HCT116 (cell line): ENCODE results near the gene ZXDC. TPM values are rescaled to one million over a fixed set of nuclear protein-coding genes. Genes with fewer than 3 reads are reported as not detected.

ENCODE experiments used
- ATAC-seq: fragments of 200-7000 bp; cut with Tn5 transposase; 2 replicates; pipeline ENCODE4 v1.9.1; 2020; ENCODE audit warnings: mild to moderate bottlenecking, moderate library complexity
- BruUV-seq: library from RNA; stranded (reverse); fragments of 400-500 nt; replicated peaks from 2 replicates; lab custom pipeline; 2021; lab: Mats Ljungman, UMichigan
- CTCF ChIA-PET: fragments of 300-600 bp; sonication (Branson Sonifier 250); formaldehyde crosslinking; loops from one replicate; lab custom pipeline; 2021; ENCODE audit warnings: antibody characterized with exemption; lab: Charles Lee
- POLR2A ChIA-PET: fragments of 300-600, 350-600 bp; sonication (Branson Sonifier 250); formaldehyde crosslinking; loops from one replicate; lab custom pipeline; 2021; ENCODE audit warnings: antibody characterized with exemption; lab: Charles Lee
- RAD21 ChIA-PET, 2 experiments: fragments of 300-600 bp; sonication (Branson Sonifier 250); formaldehyde crosslinking; loops; one replicate each; lab custom pipeline; 2023; ENCODE audit warnings: low total read pairs in 2 of 2; ENCODE audit not compliant: uncharacterized antibody in 2 of 2, unreplicated experiment in 2 of 2, low non-redundant PET in 1 of 2; lab: Charles Lee
- DNase-seq: peaks from one replicate; pipeline ENCODE4 v3.0.0-alpha.2; 2010; ENCODE audit warnings: low read depth, low spot score
- H2AFZ ChIP-seq: fragments of 200-600 bp; shearing (Covaris generic), sonication (generic); 2 replicates; pipeline ENCODE4 v1.6.1; 2017; ENCODE audit warnings: low read depth, mixed run types, mixed read lengths, antibody characterized with exemption, low read length; ENCODE audit not compliant: poor library complexity, severe bottlenecking
- H3K27ac ChIP-seq: 2 replicates; pipeline ENCODE4 v1.5.1; 2012; ENCODE audit warnings: low read depth, low read length
- H3K27me3 ChIP-seq: fragments of 200-600 bp; sonication (generic); 2 replicates; pipeline ENCODE4 v1.6.1; 2016; ENCODE audit warnings: mixed run types, low read length, mixed read lengths; ENCODE audit not compliant: insufficient read depth
- H3K36me3 ChIP-seq, 2 experiments: fragments of 200-500 bp in 1 of 2; fragments of 200-600 bp in 1 of 2; sonication (Bioruptor generic) in 1 of 2; sonication (generic) in 1 of 2; 2 replicates each; pipeline versions ENCODE4 v1.5.1 to v1.6.1; 2014 to 2016; ENCODE audit warnings: low read length in 2 of 2, inconsistent platforms in 1 of 2, mixed read lengths in 1 of 2, mixed run types in 1 of 2; ENCODE audit not compliant: insufficient read depth in 2 of 2, control insufficient read depth in 1 of 2
- H3K4me1 ChIP-seq, 2 experiments: fragments of 200-600 bp in 1 of 2; sonication (generic) in 1 of 2; 2 replicates each; pipeline versions ENCODE4 v1.5.1 to v1.6.1; 2012 to 2017; ENCODE audit warnings: low read length in 2 of 2, inconsistent platforms in 1 of 2, mild to moderate bottlenecking in 1 of 2, mixed read lengths in 1 of 2, mixed run types in 1 of 2, moderate library complexity in 1 of 2; ENCODE audit not compliant: insufficient read depth in 2 of 2, control insufficient read depth in 1 of 2
- H3K4me2 ChIP-seq: fragments of 200-600 bp; sonication (generic); 2 replicates; pipeline ENCODE4 v1.6.1; 2017; ENCODE audit warnings: mixed run types, low read length, mixed read lengths
- H3K4me3 ChIP-seq, 2 experiments: fragments of 200-600 bp in 1 of 2; sonication (generic) in 1 of 2; replicated peaks in 1 of 2; 2 replicates each; pipeline ENCODE4 v1.5.1; 2011 to 2016; ENCODE audit warnings: low read length in 2 of 2, control low read depth in 1 of 2, low read depth in 1 of 2, mild to moderate bottlenecking in 1 of 2, mixed read lengths in 1 of 2, mixed run types in 1 of 2
- H3K79me2 ChIP-seq: fragments of 200-600 bp; sonication (generic); 2 replicates; pipeline ENCODE4 v1.6.1; 2017; ENCODE audit warnings: mild to moderate bottlenecking, mixed run types, low read length, moderate library complexity, mixed read lengths; ENCODE audit not compliant: insufficient read depth
- H3K9ac ChIP-seq: fragments of 200-600 bp; sonication (generic); 2 replicates; pipeline ENCODE4 v1.6.1; 2016; ENCODE audit warnings: low read length, mixed read lengths
- H3K9me2 ChIP-seq: fragments of 200-600 bp; sonication (generic), shearing (Covaris generic); 2 replicates; pipeline ENCODE4 v1.6.1; 2017; ENCODE audit warnings: mixed run types, mild to moderate bottlenecking, moderate library complexity; ENCODE audit not compliant: insufficient read depth
- H3K9me3 ChIP-seq, 2 experiments: fragments of 200-500 bp in 1 of 2; fragments of 200-600 bp in 1 of 2; sonication (Bioruptor generic) in 1 of 2; sonication (generic) in 1 of 2; 2 replicates each; pipeline ENCODE4 v1.6.1; 2014 to 2017; ENCODE audit warnings: low read length in 2 of 2, mixed read lengths in 2 of 2, inconsistent platforms in 1 of 2, low read depth in 1 of 2, mild to moderate bottlenecking in 1 of 2, mixed run types in 1 of 2, moderate library complexity in 1 of 2; ENCODE audit not compliant: control insufficient read depth in 1 of 2, insufficient read depth in 1 of 2
- H4K20me1 ChIP-seq: fragments of 200-600 bp; sonication (generic), shearing (Covaris generic); 2 replicates; pipeline ENCODE4 v1.6.1; 2017; ENCODE audit warnings: mixed run types, mild to moderate bottlenecking, moderate library complexity; ENCODE audit not compliant: insufficient read depth
- EGR1 ChIP-seq: IDR thresholded peaks from 2 replicates; pipeline ENCODE4 v1.6.1; 2012; ENCODE audit warnings: low read depth
- ELF1 ChIP-seq: IDR thresholded peaks from 2 replicates; pipeline ENCODE4 v1.6.1; 2012; ENCODE audit warnings: low read depth, borderline replicate concordance
- EZH2 ChIP-seq: fragments of 200-600 bp; sonication (generic); IDR thresholded peaks from 2 replicates; pipeline ENCODE4 v1.6.1; 2017; ENCODE audit warnings: antibody characterized with exemption, mixed run types
- EZH2phosphoT487 ChIP-seq: fragments of 200-600 bp; IDR thresholded peaks from 2 replicates; pipeline ENCODE4 v1.6.1; 2018; ENCODE audit warnings: antibody characterized with exemption, borderline replicate concordance
- FOSL1 ChIP-seq: IDR thresholded peaks from 2 replicates; pipeline ENCODE4 v1.6.1; 2012; ENCODE audit warnings: low read depth
- RAD21 ChIP-seq: IDR thresholded peaks from 2 replicates; pipeline ENCODE4 v1.6.1; 2012; ENCODE audit warnings: low read depth, mild to moderate bottlenecking
- SIN3A ChIP-seq: IDR thresholded peaks from 2 replicates; pipeline ENCODE4 v1.6.1; 2012; ENCODE audit warnings: low read depth
- SP1 ChIP-seq: IDR thresholded peaks from 2 replicates; pipeline ENCODE4 v1.6.1; 2012; ENCODE audit warnings: low read depth
- SRF ChIP-seq: IDR thresholded peaks from 2 replicates; pipeline ENCODE4 v1.6.1; 2012; ENCODE audit warnings: low read depth
- TCF7L2 ChIP-seq: IDR thresholded peaks from 2 replicates; pipeline ENCODE4 v1.7.0; 2011; ENCODE audit warnings: borderline replicate concordance, inconsistent platforms; ENCODE audit not compliant: insufficient read depth, insufficient read length; ENCODE audit errors: extremely low read depth
- YY1 ChIP-seq: IDR thresholded peaks from 2 replicates; pipeline ENCODE4 v1.6.1; 2011; ENCODE audit warnings: low read length, low read depth, moderate library complexity, mild to moderate bottlenecking; ENCODE audit not compliant: insufficient replicate concordance; ENCODE audit errors: extremely low read depth
- ZFX ChIP-seq: fragments of 450-650 bp; IDR thresholded peaks from 2 replicates; pipeline ENCODE4 v1.6.1; 2017
- ZNF274 ChIP-seq: fragments of 200-500 bp; sonication (Bioruptor generic); IDR thresholded peaks from 2 replicates; pipeline ENCODE4 v1.6.1; 2014; ENCODE audit warnings: mild to moderate bottlenecking, low read depth, low read length, inconsistent platforms
- intact Hi-C: fragments of 100-400 bp; cut with micrococcal nuclease; formaldehyde crosslinking; loops from 2 replicates; pipeline ENCODE4 v1.10.0; 2022
- total RNA-seq: library from RNA; stranded (reverse); gene quantifications from one replicate; pipeline ENCODE4 v1.2.1, GENCODE V29; 2021; ENCODE audit not compliant: unreplicated experiment
- TF ChIP-seq, protein P1 (sequence below), 3 experiments: fragments of 200-600 bp in 1 of 3; sonication (generic) in 1 of 3; IDR thresholded peaks in 2 of 3; conservative IDR thresholded peaks in 1 of 3; 2 replicates each; pipeline ENCODE4 v1.5.1; 2012 to 2017; ENCODE audit warnings: low read depth in 2 of 3, low read length in 2 of 3, antibody characterized with exemption in 1 of 3, borderline replicate concordance in 1 of 3, control low read depth in 1 of 3, mild to moderate bottlenecking in 1 of 3, mixed read lengths in 1 of 3, mixed run types in 1 of 3, moderate library complexity in 1 of 3; ENCODE audit not compliant: insufficient read depth in 1 of 3
- TF ChIP-seq, protein P2 (sequence below): IDR thresholded peaks from 2 replicates; pipeline ENCODE4 v1.6.1; 2012
- TF ChIP-seq, protein P3 (sequence below): IDR thresholded peaks from 2 replicates; pipeline ENCODE4 v1.6.1; 2011; ENCODE audit warnings: mild to moderate bottlenecking, low read length, moderate library complexity; ENCODE audit not compliant: insufficient replicate concordance; ENCODE audit errors: extremely low read depth
- TF ChIP-seq, protein P4 (sequence below): IDR thresholded peaks from 2 replicates; pipeline ENCODE4 v1.6.1; 2012

The ZXDC gene
- total RNA-seq, 1 experiment from 2014 or later: 29.9 TPM

DNA sequence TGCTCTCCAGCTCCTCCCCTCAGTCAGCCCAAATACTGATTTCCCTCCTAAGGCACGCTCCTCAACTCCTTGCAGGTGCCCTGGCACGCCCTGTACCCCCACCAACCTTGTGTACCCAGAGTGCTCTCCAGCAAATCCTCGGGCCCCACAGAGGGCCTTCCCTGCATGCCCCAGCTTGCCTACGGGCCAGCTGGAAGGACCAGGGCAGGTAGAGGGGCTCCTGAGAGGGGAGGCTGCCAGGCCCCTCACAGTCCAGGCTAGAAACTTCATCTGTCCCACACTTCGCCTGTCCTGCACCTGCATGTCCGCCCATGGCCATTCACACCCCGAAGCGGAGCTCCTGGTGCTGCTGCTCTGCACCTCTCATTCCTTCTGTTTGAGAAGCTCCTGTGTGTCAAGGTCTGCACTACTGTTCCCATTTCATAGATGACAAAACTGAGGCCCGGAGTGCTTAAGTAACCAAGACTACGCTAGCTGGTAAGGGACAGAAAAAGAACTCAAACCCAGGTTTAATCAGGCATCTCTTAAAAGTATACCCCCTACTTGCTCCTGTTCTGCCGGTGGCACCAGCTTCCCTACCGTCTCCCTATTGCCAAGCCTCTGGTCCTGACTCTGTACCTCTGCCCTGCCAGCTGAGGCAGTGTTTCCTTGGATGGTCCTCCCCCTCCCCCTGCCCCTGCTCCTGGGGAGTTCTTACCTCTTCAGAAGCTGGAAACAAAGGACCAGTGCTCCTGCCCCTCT is 35.6 kb downstream of the ZXDC start (continued):
- TF ChIP-seq, protein P1, sequence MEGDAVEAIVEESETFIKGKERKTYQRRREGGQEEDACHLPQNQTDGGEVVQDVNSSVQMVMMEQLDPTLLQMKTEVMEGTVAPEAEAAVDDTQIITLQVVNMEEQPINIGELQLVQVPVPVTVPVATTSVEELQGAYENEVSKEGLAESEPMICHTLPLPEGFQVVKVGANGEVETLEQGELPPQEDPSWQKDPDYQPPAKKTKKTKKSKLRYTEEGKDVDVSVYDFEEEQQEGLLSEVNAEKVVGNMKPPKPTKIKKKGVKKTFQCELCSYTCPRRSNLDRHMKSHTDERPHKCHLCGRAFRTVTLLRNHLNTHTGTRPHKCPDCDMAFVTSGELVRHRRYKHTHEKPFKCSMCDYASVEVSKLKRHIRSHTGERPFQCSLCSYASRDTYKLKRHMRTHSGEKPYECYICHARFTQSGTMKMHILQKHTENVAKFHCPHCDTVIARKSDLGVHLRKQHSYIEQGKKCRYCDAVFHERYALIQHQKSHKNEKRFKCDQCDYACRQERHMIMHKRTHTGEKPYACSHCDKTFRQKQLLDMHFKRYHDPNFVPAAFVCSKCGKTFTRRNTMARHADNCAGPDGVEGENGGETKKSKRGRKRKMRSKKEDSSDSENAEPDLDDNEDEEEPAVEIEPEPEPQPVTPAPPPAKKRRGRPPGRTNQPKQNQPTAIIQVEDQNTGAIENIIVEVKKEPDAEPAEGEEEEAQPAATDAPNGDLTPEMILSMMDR (IDR thresholded peaks at IDR 0.05 in 2 of 3, conservative IDR thresholded peaks at IDR 0.05 in 1 of 3; ENCODE audit: borderline replicate concordance in 1 of 3, insufficient read depth in 1 of 3, low read depth in 2 of 3, low read length in 2 of 3): no peak
- no peak for TF ChIP-seq ZFX

DNA sequence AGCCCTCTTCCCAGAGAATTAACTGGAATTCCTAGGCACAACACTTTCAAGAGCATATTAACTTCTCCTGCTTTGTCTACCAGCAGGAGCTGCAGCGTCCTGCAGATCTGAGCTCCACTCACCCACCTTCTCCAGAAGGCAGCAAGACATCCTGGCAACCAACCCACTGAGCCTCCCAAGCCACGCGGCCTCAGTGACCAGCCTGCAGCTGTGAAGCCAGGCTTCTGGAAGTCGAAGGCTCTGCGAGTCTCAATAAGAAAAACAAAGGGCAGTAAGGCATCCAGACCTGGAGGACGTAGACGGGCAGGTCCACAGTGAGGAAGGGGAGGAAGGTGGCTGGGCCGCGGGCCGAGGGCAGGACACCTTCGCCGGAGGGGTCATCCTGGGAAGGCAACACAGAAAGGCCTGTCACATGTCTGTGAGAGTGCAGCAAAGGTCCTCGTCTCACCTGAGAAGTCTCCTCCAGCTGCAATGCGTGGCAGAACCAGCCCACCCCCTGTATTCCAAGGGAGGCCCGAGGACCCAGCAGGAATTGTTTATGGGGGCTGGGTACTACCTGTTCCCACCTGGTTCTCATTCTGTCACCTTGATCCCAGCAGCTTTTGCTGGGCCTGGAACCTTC is 36.2 kb downstream of the ZXDC start:
- Histone ChIP-seq H3K27me3 (no peaks in the 10 kb centered on the region), H3K4me2 (no peak overlapping the region), H3K4me1 (no peaks in the 10 kb centered on the region), H3K9ac (no peak overlapping the region), H4K20me1 (no peaks in the 10 kb centered on the region), H3K9me3 (no peaks in the 10 kb centered on the region), H3K27ac (no peak overlapping the region), H3K4me3 (no peak overlapping the region), H3K79me2 (no peaks in the 10 kb centered on the region), H3K9me2 (no peaks in the 10 kb centered on the region), H3K36me3 (peaks cover 0 to 7% of the 10 kb centered on the region in 2 experiments; a peak in 2 of 4 replicates), H2AFZ (no peak overlapping the region)
- intact Hi-C loops: no loop called here
- POLR2A ChIA-PET: no interaction called here
- RAD21 ChIA-PET: no interaction called here
- no peak for DNase-seq
- ATAC-seq: no peak
- CTCF ChIA-PET: no interaction called here
- BruUV-seq: no TSS peak
- TF ChIP-seq RAD21 (no peak), FOSL1 (no peak), SIN3A (no peak), ZFX (no peak), ZNF274 (no peak), EZH2phosphoT487 (no peak), EZH2 (no peak), SP1 (no peak), TCF7L2 (no peak), SRF (no peak), ELF1 (no peak), EGR1 (no peak), YY1 (no peak)
- TF ChIP-seq, protein P2, sequence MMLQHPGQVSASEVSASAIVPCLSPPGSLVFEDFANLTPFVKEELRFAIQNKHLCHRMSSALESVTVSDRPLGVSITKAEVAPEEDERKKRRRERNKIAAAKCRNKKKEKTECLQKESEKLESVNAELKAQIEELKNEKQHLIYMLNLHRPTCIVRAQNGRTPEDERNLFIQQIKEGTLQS: no peak
- TF ChIP-seq, protein P3, sequence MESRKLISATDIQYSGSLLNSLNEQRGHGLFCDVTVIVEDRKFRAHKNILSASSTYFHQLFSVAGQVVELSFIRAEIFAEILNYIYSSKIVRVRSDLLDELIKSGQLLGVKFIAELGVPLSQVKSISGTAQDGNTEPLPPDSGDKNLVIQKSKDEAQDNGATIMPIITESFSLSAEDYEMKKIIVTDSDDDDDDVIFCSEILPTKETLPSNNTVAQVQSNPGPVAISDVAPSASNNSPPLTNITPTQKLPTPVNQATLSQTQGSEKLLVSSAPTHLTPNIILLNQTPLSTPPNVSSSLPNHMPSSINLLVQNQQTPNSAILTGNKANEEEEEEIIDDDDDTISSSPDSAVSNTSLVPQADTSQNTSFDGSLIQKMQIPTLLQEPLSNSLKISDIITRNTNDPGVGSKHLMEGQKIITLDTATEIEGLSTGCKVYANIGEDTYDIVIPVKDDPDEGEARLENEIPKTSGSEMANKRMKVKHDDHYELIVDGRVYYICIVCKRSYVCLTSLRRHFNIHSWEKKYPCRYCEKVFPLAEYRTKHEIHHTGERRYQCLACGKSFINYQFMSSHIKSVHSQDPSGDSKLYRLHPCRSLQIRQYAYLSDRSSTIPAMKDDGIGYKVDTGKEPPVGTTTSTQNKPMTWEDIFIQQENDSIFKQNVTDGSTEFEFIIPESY: no peak
- TF ChIP-seq, protein P4, sequence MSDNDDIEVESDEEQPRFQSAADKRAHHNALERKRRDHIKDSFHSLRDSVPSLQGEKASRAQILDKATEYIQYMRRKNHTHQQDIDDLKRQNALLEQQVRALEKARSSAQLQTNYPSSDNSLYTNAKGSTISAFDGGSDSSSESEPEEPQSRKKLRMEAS: no peak
- TF ChIP-seq, protein P1 (IDR thresholded peaks at IDR 0.05 in 2 of 3, conservative IDR thresholded peaks at IDR 0.05 in 1 of 3; ENCODE audit: borderline replicate concordance in 1 of 3, insufficient read depth in 1 of 3, low read depth in 2 of 3, low read length in 2 of 3): no peak
